Caco-2 (cell line): ENCODE measurements around the gene GLS. TPM values are rescaled to one million over a fixed set of nuclear protein-coding genes. Genes with fewer than 3 reads are reported as not detected.

Source experiments
- BruUV-seq: library from RNA; stranded (reverse); fragments of 400-500 nt; replicated peaks from 2 replicates; lab custom pipeline; 2021; lab: Mats Ljungman, UMichigan
- CTCF ChIA-PET: fragments of 300-600 bp; sonication (Branson Sonifier 250); formaldehyde crosslinking; loops from one replicate; lab custom pipeline; 2022; ENCODE audit warnings: antibody characterized with exemption; lab: Charles Lee
- POLR2A ChIA-PET: fragments of 300-600 bp; sonication (Branson Sonifier 250); formaldehyde crosslinking; loops from one replicate; lab custom pipeline; 2022; ENCODE audit warnings: antibody characterized with exemption; lab: Charles Lee
- DNase-seq, 2 experiments: peaks; one replicate each; pipeline versions ENCODE4 v3.0.0 to v3.0.0-alpha.2; 2020 to 2022
- H3K27me3 ChIP-seq: replicated peaks from 2 replicates; pipeline ENCODE4 v1.6.0; 2011; ENCODE audit warnings: low read length; ENCODE audit not compliant: control insufficient read depth, insufficient read depth
- H3K36me3 ChIP-seq: 2 replicates; pipeline ENCODE4 v1.5.1; 2011; ENCODE audit warnings: low read length; ENCODE audit not compliant: control insufficient read depth, insufficient read depth
- H3K4me1 ChIP-seq: fragments of 250-450 bp; sonication (Bioruptor Pico); 2 replicates; pipeline ENCODE4 v1.5.1; 2020; ENCODE audit warnings: mild to moderate bottlenecking
- H3K4me3 ChIP-seq: 2 replicates; pipeline ENCODE4 v1.5.1; 2011; ENCODE audit warnings: low read depth, mild to moderate bottlenecking, control low read depth, low read length
- H3K9me3 ChIP-seq: fragments of 250-450 bp; sonication (Bioruptor Pico); 2 replicates; pipeline ENCODE4 v1.5.1; 2020; ENCODE audit warnings: mild to moderate bottlenecking, moderate library complexity
- H3K27ac Mint-ChIP-seq: one replicate; pipeline ENCODE4 v1.8.0; 2022; ENCODE audit warnings: mixed read lengths; ENCODE audit not compliant: unreplicated experiment
- H3K27me3 Mint-ChIP-seq: one replicate; pipeline ENCODE4 v1.8.0; 2022; ENCODE audit warnings: mixed read lengths; ENCODE audit not compliant: insufficient read depth, unreplicated experiment
- H3K36me3 Mint-ChIP-seq: one replicate; pipeline ENCODE4 v1.8.0; 2022; ENCODE audit warnings: mild to moderate bottlenecking, mixed read lengths; ENCODE audit not compliant: insufficient read depth, unreplicated experiment
- H3K4me1 Mint-ChIP-seq: one replicate; pipeline ENCODE4 v1.8.0; 2022; ENCODE audit warnings: low read depth, mixed read lengths; ENCODE audit not compliant: unreplicated experiment
- H3K4me3 Mint-ChIP-seq: one replicate; pipeline ENCODE4 v1.8.0; 2022; ENCODE audit warnings: mild to moderate bottlenecking, moderate library complexity, mixed read lengths; ENCODE audit not compliant: unreplicated experiment
- H3K9me3 Mint-ChIP-seq: one replicate; pipeline ENCODE4 v1.8.0; 2022; ENCODE audit warnings: mixed read lengths; ENCODE audit not compliant: unreplicated experiment
- intact Hi-C: fragments of 100-400 bp; cut with micrococcal nuclease; formaldehyde crosslinking; loops from one replicate; pipeline ENCODE4 v1.10.0; 2022; ENCODE audit not compliant: unreplicated experiment
- total RNA-seq: library from RNA; stranded (reverse); gene quantifications from 2 replicates; pipeline ENCODE4 v1.2.3, GENCODE V29; 2022
- TF ChIP-seq, protein P1 (sequence below), 2 experiments: fragments of 200-600 bp in 1 of 2; IDR thresholded peaks; 1 replicate in 1 of 2; 2 replicates in 1 of 2; pipeline versions ENCODE4 v1.5.1 to v1.8.0; 2011 to 2022; ENCODE audit warnings: antibody characterized with exemption in 1 of 2, control low read depth in 1 of 2, inconsistent platforms in 1 of 2, low read depth in 1 of 2, low read length in 1 of 2, mild to moderate bottlenecking in 1 of 2, moderate library complexity in 1 of 2; ENCODE audit not compliant: insufficient read depth in 1 of 2, severe bottlenecking in 1 of 2, unreplicated experiment in 1 of 2

GLS gene
- total RNA-seq, 1 experiment from 2014 or later, result 107 TPM

DNA sequence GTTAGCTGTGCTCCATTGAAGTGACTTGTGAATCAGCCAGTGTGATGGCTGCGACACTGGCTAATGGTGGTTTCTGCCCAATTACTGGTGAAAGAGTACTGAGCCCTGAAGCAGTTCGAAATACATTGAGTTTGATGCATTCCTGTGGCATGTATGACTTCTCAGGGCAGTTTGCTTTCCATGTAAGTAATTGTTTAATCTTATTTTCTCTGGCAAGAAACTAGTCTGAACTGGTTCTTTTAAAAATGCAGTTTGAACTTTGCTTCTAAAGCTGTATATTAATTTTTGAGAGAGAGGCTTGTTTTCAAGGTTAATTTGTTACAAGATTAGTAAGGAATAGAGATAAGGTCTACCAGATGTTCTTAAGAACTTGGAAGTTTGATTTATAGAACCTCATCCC is 46.7 kb downstream of the GLS start:
- POLR2A ChIA-PET, result no interaction called here
- peak; percentile 29 to 53 for DNase-seq

DNA sequence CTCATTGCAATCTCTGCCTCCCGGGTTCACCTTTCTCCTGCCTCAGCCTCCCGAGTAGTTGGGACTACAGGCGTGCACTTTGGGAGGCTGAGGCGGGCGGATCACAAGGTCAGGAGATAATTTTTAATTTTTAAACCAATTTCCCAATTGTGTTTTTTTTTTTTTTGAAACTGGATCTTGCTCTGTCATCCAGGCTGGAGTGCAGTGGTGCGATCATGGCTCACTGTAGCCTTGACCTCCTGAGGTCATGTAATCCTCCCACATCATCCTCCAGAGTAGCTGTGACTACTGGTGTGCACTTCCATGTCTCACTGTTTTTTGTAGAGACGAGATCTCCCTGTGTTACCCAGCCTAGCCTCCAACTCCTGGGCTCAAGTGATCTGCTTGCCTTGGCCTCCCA is 49.3 kb downstream of the GLS start:
- Histone ChIP-seq H3K27me3 (no peaks in the 10 kb centered on the region), H3K9me3 (no peaks in the 10 kb centered on the region), H3K36me3 (no peaks in the 10 kb centered on the region), H3K4me1 (peaks cover 20% of the 10 kb centered on the region), H3K4me3 (no peak overlapping the region)
- Mint-ChIP-seq H3K27me3 (no peaks in the 10 kb centered on the region), H3K27ac (no peak overlapping the region), H3K4me3 (no peak overlapping the region), H3K4me1 (no peaks in the 10 kb centered on the region), H3K36me3 (peaks cover 48% of the 10 kb centered on the region), H3K9me3 (no peaks in the 10 kb centered on the region)
- POLR2A ChIA-PET, result no interaction called here
- CTCF ChIA-PET, result no interaction called here
- no TSS peak for BruUV-seq
- intact Hi-C loops, result no loop called here
- no peak for DNase-seq
- TF ChIP-seq, protein P1, sequence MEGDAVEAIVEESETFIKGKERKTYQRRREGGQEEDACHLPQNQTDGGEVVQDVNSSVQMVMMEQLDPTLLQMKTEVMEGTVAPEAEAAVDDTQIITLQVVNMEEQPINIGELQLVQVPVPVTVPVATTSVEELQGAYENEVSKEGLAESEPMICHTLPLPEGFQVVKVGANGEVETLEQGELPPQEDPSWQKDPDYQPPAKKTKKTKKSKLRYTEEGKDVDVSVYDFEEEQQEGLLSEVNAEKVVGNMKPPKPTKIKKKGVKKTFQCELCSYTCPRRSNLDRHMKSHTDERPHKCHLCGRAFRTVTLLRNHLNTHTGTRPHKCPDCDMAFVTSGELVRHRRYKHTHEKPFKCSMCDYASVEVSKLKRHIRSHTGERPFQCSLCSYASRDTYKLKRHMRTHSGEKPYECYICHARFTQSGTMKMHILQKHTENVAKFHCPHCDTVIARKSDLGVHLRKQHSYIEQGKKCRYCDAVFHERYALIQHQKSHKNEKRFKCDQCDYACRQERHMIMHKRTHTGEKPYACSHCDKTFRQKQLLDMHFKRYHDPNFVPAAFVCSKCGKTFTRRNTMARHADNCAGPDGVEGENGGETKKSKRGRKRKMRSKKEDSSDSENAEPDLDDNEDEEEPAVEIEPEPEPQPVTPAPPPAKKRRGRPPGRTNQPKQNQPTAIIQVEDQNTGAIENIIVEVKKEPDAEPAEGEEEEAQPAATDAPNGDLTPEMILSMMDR (IDR thresholded peaks at IDR 0.05; ENCODE audit: insufficient read depth in 1 of 2, low read depth in 1 of 2, low read length in 1 of 2, severe bottlenecking in 1 of 2, unreplicated experiment in 1 of 2), result no peak

More for the DNA sequence above, 46.7 kb downstream of the GLS start:
- peaks cover 12% of the 10 kb centered on the region for H3K4me1 Mint-ChIP-seq
- BruUV-seq, result no TSS peak
- H3K9me3 Mint-ChIP-seq, result peaks cover 12% of the 10 kb centered on the region
- CTCF ChIA-PET, result no interaction called here
- Histone ChIP-seq H3K4me1 (peaks cover 33% of the 10 kb centered on the region), H3K27me3 (no peaks in the 10 kb centered on the region), H3K4me3 (no peak overlapping the region), H3K36me3 (peaks cover 4% of the 10 kb centered on the region; the same call in 1 of the 2 replicates), H3K9me3 (no peaks in the 10 kb centered on the region)
- intact Hi-C loops, result loop anchor here (1.0 kb wide), 2 partner anchors 20 to 118 kb away; no protein-coding TSS in a partner anchor
- H3K36me3 Mint-ChIP-seq, result peaks cover 55% of the 10 kb centered on the region
- H3K27ac Mint-ChIP-seq, result no peak overlapping the region
- TF ChIP-seq, protein P1 (IDR thresholded peaks at IDR 0.05; ENCODE audit: insufficient read depth in 1 of 2, low read depth in 1 of 2, low read length in 1 of 2, severe bottlenecking in 1 of 2, unreplicated experiment in 1 of 2), result no peak
- no peak overlapping the region for H3K4me3 Mint-ChIP-seq
- no peaks in the 10 kb centered on the region for H3K27me3 Mint-ChIP-seq

DNA sequence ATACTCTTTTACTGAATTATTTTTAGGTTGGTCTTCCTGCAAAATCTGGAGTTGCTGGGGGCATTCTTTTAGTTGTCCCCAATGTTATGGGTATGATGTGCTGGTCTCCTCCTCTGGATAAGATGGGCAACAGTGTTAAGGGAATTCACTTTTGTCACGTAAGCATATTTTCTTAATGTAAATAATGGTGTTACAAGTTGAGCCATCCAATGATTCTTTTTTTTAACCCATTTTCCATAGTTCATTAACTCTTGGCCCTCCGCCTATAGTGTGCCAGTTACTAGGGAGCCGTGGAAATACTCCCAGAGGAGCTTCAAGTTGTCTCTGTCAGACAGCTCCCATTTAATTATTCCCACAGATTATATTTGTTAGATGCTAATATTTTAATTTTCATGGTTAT is 49.8 kb downstream of the GLS start:
- H3K36me3 ChIP-seq, result no peaks in the 10 kb centered on the region
- no peak overlapping the region for H3K4me3 Mint-ChIP-seq
- H3K4me3 ChIP-seq, result no peak overlapping the region
- no peaks in the 10 kb centered on the region for H3K27me3 Mint-ChIP-seq
- peaks cover 44% of the 10 kb centered on the region for H3K36me3 Mint-ChIP-seq
- BruUV-seq, result no TSS peak
- intact Hi-C loops, result no loop called here
- H3K27ac Mint-ChIP-seq, result no peak overlapping the region
- H3K9me3 Mint-ChIP-seq, result no peaks in the 10 kb centered on the region
- peaks cover 20% of the 10 kb centered on the region for H3K4me1 ChIP-seq
- ChIA-PET POLR2A (no interaction called here), CTCF (no interaction called here)
- DNase-seq, result no peak
- TF ChIP-seq, protein P1 (IDR thresholded peaks at IDR 0.05; ENCODE audit: insufficient read depth in 1 of 2, low read depth in 1 of 2, low read length in 1 of 2, severe bottlenecking in 1 of 2, unreplicated experiment in 1 of 2), result no peak
- H3K9me3 ChIP-seq, result no peaks in the 10 kb centered on the region
- H3K27me3 ChIP-seq, result no peaks in the 10 kb centered on the region
- H3K4me1 Mint-ChIP-seq, result no peaks in the 10 kb centered on the region
